SH-SY5Y (cell line): ENCODE data around the gene NMNAT2.

Experiments
- GATA2 ChIP-seq: IDR thresholded peaks from 2 replicates; pipeline ENCODE4 v1.6.1; 2011; ENCODE audit warnings: mild to moderate bottlenecking, low read depth, low read length
- GATA3 ChIP-seq: IDR thresholded peaks from 2 replicates; pipeline ENCODE4 v1.6.1; 2011; ENCODE audit warnings: low read depth, mild to moderate bottlenecking, low read length, moderate library complexity

DNA sequence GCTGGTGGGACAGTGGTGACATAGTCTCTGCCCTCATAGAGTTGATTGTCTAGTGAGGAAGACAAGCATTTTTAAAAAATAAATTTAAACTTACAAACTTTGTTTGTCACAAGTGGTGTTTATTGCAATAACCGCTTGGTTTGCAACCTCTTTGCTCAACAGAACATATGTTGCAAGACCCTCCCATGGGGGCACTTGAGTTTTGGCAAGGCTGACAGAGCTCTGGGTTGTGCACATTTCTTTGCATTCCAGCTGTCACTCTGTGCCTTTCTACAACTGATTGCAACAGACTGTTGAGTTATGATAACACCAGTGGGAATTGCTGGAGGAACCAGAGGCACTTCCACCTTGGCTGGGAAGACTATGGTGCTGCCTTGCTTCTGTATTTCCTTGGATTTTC lies 173.7 kb downstream of the NMNAT2 start:
- no peak for TF ChIP-seq GATA2
- no peak for TF ChIP-seq GATA3
